GM12874 (cell line): ENCODE measurements around the gene AKAIN1.

ENCODE experiments used
- CTCF ChIP-seq: IDR thresholded peaks from 2 replicates; pipeline ENCODE4 v1.5.1; 2011; ENCODE audit warnings: low read depth, mild to moderate bottlenecking, control low read depth, low read length, moderate library complexity; ENCODE audit not compliant: insufficient read depth

AKAIN1 gene

GRCh38 chr18:5159080-5159479 lies 38.0 kb downstream of the AKAIN1 start:
- TF ChIP-seq CTCF = no peak

GRCh38 chr18:5158587-5158986 lies 38.5 kb downstream of the AKAIN1 start:
- TF ChIP-seq CTCF = no peak

- TF ChIP-seq CTCF = no peak
Observed at GRCh38 chr18:5158172-5158571, 38.9 kb downstream of the AKAIN1 start.

- TF ChIP-seq CTCF = no peak
Observed at GRCh38 chr18:5155907-5156287, 41.2 kb downstream of the AKAIN1 start.

- TF ChIP-seq CTCF = no peak
Observed at GRCh38 chr18:5155218-5155906, 41.7 kb downstream of the AKAIN1 start.

- no peak for TF ChIP-seq CTCF
Observed at GRCh38 chr18:5152343-5153020, 44.6 kb downstream of the AKAIN1 start.

GRCh38 chr18:5150894-5151293 lies 46.2 kb downstream of the AKAIN1 start:
- no peak for TF ChIP-seq CTCF
